Fibroblast of skin of abdomen (primary cell): ENCODE results near the gene KCNK15.
A peak's percentile ranks its signal among the peaks of the same experiment; 100 is the strongest.

ENCODE experiments used
- DNase-seq: peaks from one replicate; pipeline ENCODE4 v3.0.0-alpha.2; 2013

KCNK15 gene

DNA sequence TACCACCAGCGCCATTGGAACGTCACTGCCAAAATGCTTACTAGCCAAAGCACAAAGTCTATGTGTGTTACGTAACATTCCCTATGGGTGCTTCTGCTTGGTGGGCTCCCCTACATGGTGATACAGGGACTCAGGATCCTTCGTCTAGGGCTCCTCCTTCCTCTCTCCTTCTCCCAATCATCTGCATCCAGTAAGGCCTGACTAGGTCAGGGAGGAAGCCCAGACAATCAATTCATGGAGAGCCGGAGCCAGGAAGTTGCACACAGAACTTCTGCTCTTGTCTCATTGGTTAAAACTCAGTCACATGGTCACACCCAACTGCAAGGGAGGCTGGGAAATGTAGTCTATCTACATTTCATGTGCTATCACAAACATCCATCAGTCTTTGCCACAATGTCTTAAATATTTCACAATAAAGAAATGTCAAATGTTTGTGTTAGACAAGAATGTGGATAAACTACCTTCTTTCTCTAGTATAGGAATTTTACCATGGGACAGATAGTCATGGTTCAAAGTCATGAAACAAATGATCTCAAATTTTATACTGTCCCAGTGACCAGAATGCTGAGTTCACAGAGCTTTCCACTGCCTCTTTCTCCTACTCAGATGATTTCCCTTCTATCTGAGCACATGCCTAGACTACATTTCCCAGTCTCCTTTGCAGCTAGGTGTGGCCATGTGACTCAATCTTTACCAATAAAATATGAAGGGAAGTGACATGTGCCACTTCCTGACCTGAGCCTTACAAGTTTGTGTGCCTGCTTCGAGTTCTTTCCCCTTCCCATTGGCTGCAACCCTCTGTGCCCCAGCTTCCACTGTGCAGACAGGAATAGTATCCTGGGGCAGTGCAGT is 9.3 kb upstream of the KCNK15 start:
- peak; percentile 90 for DNase-seq

DNA sequence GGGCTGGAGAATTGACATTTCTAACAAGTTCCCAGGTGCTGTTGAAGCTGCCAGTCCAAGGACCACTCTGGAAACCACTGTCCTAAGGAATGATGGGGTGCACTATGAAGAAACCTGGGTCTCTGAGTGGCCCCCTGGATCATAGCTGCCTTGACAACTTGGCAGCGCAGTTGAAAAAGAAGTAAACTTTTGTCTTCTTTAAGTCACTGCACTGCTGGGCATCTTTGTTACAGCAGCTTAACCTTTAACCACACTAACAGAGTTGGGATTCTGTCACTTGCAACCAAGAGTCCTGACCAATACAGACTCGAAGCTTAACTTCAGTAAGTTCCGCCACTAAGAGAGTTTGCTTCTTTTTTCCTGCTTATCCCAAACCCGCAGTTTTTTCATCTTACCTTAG is 8.5 kb upstream of the KCNK15 start:
- no peak for DNase-seq

DNA sequence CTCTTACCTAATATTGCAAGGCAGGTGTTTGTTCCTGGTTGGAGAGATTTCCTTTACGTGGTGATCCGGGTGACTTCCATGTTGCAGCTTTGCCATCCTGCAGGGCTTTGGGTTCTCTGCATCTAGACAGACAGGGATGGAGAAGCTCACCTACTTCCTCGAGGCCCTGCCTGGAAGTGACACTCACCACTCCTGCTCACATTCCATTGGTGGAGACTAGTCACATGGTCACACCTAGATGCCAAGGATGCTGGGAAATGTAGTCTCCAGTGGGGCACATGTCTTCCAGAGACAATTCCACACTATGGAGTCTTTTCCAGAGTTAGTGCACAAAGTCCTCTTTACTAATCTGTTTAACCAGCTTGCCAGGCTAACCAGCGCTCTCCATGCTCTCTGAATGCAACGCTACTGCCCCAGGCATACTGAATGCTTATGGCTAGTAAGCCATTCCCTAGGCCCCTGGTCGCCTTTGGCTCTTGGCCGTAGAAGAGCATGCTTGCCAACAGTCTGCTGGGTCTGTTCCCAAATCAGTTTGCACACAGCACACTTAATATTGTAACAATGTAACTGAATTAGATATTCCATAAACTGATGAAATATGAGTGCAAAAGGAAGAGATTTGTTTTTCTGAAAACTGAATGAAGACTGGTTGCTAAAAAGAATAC is 6.7 kb upstream of the KCNK15 start:
- DNase-seq = peak; percentile 65

DNA sequence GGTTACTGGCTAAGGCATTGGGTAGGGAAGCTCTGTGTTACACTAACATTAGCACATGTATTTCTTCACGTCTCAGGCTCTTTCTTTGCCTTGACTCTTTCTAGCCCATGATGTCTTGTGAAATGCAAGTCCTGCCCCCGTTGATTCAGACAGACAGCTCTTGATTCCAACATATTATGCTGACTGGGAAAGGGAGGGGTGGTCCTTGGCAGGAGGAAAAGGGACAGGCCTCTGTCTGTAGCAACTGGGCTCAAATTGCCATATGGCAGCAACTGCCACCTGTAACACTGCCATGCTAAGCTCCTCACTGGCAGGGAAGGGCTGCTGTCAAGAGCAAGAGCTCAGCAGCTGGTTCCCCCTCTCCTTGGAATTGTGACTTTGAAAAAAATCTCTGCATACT is 5.7 kb upstream of the KCNK15 start:
- DNase-seq = no peak

DNA sequence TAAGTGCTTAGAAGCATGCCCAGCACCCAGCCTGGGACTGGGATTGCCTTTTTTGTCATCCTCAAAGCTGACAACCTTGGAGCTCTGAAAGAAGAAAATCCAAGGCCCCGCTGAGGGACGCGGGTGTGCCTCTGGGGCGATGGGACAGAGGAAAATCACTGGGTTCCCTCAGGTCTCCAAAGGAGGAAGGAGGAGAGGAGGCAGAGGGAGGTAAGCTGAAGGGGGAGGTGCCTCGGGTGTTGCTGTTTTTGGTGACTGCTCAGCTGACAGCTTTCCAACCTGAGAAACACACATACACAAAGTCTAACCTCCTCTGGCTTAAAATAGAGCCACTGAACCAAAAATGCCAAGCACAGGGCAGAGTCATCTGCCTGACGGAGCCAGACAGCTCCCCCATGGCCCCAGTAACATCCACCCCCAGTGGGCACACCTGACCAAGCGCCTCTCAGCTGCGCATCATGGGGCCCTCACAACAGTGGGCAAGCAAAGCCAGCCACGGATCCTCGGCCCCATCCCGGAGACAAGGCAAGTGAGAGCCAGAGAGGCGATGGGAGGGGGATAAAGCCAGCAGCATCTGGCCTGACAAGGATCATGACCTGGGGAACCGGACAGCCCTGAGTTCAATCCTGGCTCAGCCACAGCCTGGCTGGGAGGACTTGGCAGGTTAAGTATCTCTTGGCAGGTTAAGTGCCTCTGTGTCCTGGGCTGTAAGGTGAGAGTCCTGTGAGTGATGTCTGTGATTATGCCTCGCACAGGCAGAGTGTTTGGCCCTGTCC is 3.2 kb upstream of the KCNK15 start:
- no peak for DNase-seq

DNA sequence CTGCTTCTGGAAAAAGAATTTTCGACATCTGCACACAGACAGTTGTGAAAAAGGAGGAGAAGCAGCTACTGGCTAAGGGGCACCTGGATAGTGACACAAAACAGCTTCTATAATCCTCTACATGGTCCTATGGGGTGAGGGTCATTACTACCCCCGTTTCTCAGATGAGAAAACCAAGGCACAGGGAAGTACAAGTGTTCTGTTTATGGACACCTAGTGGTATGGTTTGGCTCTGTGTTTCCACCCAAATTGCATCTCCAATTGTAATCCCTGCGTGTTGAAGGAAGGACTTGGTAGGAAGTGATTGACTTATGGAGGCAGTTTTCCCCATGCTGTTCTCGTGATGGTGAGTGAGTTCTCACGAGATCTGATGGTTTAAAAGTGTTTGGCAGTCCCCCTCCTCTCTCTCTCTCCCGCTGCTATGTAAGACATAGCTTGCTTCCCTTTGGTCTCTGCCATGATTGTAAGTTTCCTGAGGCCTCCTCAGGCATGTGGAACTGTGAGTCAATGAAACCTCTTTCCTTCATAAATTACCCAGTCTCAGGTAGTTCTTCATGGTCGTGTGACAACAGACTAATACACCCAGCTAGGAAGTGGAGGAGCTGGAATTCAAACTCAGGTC is 2.5 kb upstream of the KCNK15 start:
- DNase-seq = no peak

DNA sequence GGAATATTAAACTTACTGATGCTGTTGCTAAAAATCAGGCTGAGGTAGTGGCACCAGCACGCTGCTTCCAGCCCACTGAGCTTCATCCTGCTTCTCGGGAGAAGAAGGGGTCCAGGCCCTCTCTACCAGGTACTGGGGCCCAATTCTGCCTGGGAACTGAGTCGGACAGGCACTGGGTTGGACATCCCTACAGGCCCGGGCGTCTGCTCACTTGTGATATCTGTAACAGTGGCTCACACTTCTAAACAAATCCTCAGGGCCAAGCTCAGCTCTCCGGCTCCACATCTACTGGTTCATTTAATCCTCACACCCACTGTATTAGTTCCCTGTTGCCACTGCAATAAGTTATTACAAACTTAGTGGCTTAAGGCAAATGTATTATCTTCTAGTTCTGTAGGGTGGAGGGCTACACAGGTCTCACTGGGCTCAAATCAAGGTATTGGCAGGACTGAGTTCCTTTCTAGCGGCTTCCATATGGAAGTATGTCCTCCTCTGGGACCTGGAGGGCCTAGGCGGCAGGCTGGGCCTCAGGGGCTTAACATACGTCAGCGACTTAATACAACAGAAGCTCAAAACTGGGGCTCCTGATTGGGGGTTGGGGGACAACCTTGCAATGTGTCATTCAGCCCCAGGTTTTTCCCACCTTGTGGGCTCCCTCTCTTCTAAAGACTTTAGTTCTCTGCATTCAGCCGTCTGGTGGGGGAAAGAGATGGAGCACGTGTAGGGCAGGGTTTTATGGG is 1.6 kb upstream of the KCNK15 start:
- DNase-seq = no peak

DNA sequence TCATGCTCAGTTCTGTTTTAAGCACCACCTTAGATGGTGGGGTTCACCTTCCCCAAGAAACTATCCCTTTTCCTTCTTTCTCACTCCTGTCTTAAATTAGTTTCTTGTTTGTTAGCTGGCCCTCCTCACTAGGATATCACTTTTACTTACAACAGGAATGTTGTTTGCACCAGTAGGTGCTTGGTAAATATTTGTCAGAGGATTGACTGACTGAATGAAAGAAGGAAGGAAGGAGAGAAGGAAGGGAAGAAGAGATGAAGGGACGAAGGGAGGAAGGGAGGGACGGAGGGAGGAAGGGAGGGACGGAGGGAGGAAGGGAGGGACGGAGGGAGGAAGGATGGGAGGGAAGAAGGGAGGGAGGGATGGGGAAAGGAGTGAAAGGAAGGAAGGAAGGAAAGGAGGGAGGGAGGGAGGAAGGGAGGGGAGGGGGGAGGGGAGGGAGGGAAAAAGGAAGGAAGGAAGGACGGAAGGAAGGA is 505 bp upstream of the KCNK15 start:
- DNase-seq = no peak

DNA sequence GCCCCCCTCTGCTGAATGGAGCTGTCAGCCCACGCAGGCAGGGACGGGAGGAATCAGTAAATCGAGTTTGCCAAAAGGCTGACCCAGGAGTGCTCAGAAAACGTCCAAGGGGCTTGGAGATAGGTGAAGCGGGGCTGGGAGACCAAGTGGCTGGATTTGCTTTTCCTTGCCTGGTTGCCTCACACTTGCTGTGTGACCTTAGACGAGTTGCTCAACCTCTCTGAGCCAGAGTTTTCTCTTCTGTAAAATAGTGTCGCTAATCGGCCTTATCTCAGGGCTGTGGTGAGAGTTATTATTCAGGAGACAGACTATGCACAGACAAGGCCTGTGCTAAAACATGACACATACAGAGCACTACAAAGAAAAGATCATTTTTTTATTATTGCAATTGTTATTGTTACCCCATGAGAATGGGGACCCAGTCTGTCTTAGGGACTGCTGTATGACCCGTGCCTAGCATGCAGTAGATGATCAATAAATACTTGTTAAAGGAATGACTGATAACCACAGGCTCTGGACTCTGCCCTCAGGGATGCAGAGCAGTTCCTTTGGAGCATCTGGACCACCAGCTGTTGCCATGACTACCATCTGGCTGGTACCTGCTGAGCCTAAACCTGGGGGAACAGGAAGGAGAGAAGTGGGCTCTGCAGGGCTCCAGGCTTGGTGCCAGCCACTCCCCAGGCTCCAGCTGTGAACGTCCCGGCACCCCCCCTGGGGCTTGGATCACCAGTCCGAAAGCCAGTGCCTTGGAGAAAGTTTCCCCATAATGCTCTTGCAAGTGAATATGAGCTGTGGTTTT is 901 bp downstream of the KCNK15 start:
- no peak for DNase-seq

DNA sequence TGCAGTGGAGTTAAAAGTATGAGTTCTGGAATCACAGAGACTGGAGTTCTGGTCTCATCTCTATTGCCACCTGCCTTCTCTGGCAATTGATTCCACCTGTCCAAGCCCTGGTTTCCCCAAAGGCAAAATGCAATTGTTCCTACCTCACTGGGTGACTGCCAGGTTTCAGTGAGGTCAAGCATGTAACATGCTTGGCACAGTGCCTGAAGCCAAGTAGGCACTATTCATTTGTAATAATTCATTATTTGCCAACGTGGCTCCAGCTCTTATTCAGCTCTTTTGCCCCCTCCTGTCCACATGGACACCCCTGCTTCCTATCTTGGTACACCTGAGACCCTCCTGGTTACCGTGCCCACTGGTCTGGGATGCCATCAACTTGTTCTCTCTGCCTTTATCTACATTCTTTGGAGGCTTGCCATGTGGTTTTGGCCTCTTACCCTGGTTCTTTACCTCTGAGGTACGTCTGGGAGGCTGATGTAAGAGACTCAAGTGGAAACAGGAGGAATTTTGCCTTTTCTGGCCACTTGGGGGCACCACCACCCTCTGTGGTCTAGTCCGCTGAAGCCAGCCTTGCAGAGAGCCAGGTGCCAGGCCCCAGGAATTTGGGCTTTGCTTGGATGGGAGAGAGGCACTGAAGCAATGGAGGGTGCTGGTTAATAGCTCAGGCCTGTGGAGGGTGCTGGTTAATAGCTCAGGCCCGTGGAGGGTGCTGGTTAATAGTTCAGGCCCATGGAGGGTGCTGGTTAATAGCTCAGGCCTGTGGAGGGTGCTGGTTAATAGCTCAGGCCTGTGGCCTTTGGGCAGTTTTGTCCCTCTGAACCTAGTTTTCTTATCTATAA is 1.7 kb downstream of the KCNK15 start:
- DNase-seq = peak; percentile 62

DNA sequence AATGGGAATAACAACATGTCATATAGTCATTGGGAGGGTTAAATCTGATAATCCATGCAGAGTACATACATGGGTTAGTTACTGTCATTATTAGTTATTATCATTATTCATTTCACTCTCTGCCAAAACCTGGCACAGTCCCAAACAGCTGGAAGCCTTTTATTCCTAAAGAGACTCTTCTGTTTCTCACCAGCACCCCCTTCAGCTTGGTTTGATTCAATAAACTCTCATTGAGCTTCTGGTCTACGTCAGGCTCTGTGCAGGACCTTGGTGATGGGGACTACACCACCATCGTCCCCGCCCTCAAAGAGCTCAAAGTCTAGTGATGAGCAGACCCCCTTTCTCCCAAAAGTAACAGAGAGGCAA is 2.3 kb downstream of the KCNK15 start:
- no peak for DNase-seq

DNA sequence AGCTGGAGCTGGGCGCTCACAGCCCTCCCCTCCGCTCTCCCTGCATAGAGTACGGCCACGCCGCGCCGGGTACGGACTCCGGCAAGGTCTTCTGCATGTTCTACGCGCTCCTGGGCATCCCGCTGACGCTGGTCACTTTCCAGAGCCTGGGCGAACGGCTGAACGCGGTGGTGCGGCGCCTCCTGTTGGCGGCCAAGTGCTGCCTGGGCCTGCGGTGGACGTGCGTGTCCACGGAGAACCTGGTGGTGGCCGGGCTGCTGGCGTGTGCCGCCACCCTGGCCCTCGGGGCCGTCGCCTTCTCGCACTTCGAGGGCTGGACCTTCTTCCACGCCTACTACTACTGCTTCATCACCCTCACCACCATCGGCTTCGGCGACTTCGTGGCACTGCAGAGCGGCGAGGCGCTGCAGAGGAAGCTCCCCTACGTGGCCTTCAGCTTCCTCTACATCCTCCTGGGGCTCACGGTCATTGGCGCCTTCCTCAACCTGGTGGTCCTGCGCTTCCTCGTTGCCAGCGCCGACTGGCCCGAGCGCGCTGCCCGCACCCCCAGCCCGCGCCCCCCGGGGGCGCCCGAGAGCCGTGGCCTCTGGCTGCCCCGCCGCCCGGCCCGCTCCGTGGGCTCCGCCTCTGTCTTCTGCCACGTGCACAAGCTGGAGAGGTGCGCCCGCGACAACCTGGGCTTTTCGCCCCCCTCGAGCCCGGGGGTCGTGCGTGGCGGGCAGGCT is 4.6 kb downstream of the KCNK15 start:
- DNase-seq = no peak

DNA sequence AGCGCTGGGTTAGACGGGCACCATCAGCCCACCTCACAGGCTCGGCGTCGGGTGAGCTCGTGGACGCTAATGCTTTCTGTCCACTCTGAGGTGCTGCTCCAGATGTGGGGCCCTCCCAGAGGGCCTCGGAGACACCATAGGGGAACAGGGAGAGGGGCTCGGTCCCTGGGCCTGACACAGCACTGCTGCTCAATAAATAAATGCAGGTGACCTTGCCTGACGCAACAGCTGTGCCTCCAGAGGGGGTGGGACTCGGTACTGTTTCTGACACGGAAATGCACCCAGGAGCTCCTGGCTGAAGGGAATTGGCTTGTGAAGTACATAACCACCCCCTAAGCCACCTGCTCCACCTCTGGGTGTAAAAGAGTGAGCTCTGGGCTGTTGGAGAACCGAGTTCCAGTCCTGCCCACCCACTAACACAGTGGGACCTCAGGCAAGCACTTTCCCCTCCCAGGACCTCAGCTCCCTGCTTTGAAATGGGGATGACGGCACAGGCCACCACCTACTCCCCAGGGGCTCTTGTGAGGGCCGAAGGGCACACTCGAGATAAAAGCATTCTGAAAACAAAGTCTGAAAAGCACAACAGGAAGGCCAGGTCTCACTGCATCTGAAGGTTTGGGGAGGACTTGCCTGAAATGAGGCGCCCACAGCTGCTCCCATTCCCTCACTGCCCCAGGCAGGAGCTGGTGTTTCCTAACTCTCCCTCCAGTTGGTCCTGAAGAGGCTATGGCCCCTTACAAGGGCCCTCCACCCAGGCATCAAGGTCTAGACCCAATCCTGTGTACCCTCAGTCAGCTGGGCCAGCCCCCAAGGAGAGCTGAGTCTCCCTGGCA is 6.7 kb downstream of the KCNK15 start:
- DNase-seq = no peak

DNA sequence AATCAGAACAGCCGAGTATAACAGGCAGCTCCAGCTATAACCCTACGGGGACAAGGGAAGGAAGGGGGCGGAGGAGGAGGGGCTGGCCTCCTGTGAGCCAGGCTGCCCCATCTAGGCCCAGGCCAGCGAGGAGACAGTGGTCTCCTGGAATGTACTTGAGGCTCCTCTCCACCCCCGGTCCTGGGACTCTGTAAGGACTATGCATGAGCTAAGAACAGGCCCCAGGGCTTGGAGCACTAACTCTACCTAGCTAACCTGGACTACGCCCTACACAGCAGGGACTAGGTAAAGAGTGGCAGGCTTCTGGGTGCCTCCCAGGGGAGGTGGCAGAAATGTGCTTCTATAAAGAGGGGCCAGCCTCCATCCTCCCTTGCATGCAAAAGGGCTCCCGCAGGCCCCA is 8.9 kb downstream of the KCNK15 start:
- DNase-seq = no peak

DNA sequence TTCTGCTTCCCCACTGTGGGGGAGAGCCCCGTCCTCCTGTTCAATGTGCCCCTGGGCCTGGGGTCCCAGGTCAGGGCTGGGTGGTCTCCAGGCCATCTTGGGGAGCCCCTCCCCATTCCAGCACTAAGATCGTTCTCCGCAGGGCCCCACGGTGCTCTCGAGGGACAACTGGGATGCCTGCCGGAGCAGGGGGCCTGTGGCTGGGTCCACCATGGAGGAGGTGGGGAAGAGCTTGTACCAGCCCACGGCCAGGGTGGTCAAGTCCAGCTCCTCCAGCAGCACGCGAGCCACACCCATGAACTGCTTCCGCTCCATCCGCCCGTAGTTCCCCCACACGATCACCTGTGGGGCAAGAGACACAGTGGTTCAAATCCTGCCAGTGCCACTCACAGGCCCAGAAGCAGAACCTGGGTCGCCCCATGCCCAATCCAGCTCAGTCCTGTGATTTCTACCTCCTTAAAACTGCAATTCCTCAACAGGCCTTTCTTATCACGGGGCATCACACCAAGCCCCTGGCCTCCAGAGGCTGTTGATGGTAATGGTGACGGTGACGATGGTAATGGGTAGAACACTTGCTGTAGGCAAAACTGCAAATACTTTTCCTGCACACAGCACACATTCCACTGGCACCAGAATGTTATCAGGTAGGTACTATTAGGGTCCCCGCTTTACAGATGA is 10.5 kb downstream of the KCNK15 start:
- DNase-seq = no peak

DNA sequence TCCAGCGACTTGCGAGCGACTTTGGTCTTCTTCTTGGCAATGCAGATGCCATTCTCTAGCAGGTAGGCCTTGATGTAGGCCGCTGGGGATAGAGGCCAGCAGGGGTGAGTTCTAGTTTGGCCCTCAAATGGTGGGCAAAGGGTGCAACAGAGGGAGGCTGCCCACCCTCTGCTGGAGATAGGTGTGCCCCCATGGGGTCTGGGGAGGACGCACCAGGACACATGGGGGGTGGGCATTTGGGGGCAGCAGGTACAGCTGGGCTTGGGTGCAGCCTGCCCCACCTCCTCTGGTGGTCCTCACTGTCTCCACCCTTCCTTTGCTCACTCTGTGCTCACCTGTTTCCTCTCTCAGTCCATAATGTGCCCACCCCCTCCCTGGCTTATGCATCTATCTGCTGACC is 11.3 kb downstream of the KCNK15 start:
- DNase-seq = no peak

DNA sequence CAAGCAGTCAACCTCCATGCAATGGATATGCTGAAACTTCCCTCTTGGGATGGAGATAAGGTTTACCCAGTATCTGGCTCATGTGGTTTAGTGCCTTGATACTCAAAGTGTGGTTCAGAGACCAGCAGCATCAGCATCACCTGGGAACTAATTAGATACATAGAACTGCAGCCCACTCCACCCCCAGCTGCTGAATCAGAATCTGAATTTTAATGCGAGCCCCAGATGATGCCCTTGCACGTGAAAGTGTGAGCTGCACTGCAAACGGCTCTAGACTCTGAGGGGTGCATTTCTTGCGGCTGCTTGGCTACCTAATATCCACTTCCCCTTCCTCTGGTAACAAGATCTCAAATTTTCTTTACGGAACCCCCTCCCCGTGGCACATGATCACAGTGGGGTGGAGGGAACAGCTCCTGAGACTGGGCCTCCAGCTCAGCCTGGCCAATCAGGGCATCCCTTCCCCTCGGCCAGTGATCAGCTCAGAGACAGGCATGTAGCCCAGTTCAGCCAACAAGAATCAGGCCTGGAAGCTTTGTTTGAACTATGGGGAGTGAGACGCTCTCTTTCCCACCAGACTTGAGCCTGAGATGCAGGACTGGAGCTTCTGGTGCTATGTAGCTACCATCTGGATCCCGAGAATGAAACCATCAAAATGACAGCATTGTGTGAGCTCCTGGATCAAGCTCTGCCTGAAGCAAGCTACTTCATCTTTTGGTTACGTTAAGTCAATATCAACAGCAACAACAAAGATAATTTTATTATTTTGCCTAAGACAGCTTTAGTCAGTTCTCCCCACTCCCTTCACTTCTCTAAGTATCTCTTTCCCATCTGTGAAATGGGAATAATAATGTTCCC is 12.8 kb downstream of the KCNK15 start:
- DNase-seq = no peak
